Parathyroid adenoma (tissue), 2 donors: ENCODE results near the gene NAALADL2.

Experiments
- H2AFZ ChIP-seq: fragments of 300-600 bp; sonication (generic); one replicate; pipeline ENCODE4 v1.7.0; 2017; ENCODE audit warnings: antibody characterized with exemption, mild to moderate bottlenecking
- H3K27ac ChIP-seq: fragments of 300-600 bp; sonication (generic); one replicate; pipeline ENCODE4 v1.7.0; 2017
- H3K27me3 ChIP-seq: fragments of 300-600 bp; sonication (generic); one replicate; pipeline ENCODE4 v1.7.0; 2017; ENCODE audit warnings: low read length; ENCODE audit not compliant: control insufficient read depth, insufficient read depth
- H3K36me3 ChIP-seq: fragments of 300-600 bp; sonication (generic); one replicate; pipeline ENCODE4 v1.7.0; 2017; ENCODE audit warnings: low read length; ENCODE audit not compliant: control insufficient read depth, insufficient read depth
- H3K4me1 ChIP-seq: fragments of 300-600 bp; sonication (generic); one replicate; pipeline ENCODE4 v1.7.0; 2017; ENCODE audit warnings: control low read depth
- H3K4me2 ChIP-seq: fragments of 300-600 bp; sonication (generic); one replicate; pipeline ENCODE4 v1.7.0; 2017; ENCODE audit warnings: low read length
- H3K4me3 ChIP-seq: fragments of 300-600 bp; sonication (generic); one replicate; pipeline ENCODE4 v1.7.0; 2017; ENCODE audit warnings: low read depth, low read length
- H3K79me2 ChIP-seq: fragments of 300-600 bp; sonication (generic); one replicate; pipeline ENCODE4 v1.7.0; 2017; ENCODE audit warnings: control low read depth
- H3K9ac ChIP-seq: fragments of 300-600 bp; sonication (generic); one replicate; pipeline ENCODE4 v1.7.0; 2017; ENCODE audit warnings: mild to moderate bottlenecking
- H3K9me3 ChIP-seq: fragments of 300-600 bp; sonication (generic); one replicate; pipeline ENCODE4 v1.7.0; 2017; ENCODE audit warnings: low read length; ENCODE audit not compliant: control insufficient read depth
- TF ChIP-seq, protein P1 (sequence below): fragments of 300-600 bp; sonication (generic); IDR thresholded peaks from one replicate; pipeline ENCODE4 v1.7.0; 2017; ENCODE audit warnings: antibody characterized with exemption, mild to moderate bottlenecking
- donor health status: primary hyperparathyroidism.

NAALADL2 gene

DNA sequence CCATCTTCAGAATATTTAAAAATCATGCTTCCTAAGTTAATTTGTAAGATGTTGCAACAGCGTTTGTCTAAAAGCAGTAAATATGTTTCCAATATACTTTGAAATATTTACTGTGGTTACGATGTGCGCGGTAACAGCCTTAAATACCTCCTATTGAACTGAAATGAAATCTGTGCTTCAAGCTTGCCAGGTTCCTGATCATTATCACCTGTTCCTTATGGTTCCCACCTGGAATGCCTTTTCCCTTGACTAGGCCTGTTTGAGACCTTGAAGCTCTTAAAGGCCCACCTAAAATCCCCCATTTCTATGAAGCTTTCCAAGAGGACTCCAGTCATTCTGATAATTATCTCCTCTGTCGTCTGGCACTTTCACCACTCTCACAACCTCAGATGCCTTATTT is 146.7 kb downstream of the NAALADL2 start:
- Histone ChIP-seq H3K4me3 (no peak overlapping the region), H3K4me2 (no peak overlapping the region), H3K27me3 (no peaks in the 10 kb centered on the region), H3K9me3 (no peaks in the 10 kb centered on the region), H3K9ac (no peak overlapping the region), H3K36me3 (no peaks in the 10 kb centered on the region), H2AFZ (no peak overlapping the region), H3K4me1 (no peaks in the 10 kb centered on the region), H3K79me2 (no peaks in the 10 kb centered on the region), H3K27ac (no peak overlapping the region)
- TF ChIP-seq, protein P1, sequence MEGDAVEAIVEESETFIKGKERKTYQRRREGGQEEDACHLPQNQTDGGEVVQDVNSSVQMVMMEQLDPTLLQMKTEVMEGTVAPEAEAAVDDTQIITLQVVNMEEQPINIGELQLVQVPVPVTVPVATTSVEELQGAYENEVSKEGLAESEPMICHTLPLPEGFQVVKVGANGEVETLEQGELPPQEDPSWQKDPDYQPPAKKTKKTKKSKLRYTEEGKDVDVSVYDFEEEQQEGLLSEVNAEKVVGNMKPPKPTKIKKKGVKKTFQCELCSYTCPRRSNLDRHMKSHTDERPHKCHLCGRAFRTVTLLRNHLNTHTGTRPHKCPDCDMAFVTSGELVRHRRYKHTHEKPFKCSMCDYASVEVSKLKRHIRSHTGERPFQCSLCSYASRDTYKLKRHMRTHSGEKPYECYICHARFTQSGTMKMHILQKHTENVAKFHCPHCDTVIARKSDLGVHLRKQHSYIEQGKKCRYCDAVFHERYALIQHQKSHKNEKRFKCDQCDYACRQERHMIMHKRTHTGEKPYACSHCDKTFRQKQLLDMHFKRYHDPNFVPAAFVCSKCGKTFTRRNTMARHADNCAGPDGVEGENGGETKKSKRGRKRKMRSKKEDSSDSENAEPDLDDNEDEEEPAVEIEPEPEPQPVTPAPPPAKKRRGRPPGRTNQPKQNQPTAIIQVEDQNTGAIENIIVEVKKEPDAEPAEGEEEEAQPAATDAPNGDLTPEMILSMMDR, result no peak

DNA sequence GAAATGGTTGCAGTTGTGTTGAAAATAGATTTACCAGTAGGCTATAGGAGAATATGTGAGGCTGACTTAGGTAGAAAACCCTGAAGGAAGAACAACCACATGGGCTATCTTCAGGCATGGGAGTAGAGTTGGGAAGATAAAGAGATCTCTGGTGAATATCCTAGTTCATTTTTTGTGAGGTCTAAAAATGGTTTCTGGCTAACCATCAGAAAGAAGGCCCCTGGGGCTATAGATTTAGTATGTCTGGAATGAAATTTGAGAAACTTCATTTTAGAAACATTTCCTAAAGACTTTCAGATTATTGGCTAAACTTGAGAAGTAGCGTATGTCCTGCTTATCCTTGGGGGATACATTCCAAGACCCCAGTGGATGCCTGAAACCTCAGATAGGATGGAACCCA is 148.2 kb downstream of the NAALADL2 start:
- Histone ChIP-seq H3K27ac (no peak overlapping the region), H3K9ac (no peak overlapping the region), H3K9me3 (no peaks in the 10 kb centered on the region), H3K4me3 (no peak overlapping the region), H3K27me3 (no peaks in the 10 kb centered on the region), H3K4me2 (no peak overlapping the region), H3K79me2 (no peaks in the 10 kb centered on the region), H3K36me3 (no peaks in the 10 kb centered on the region), H2AFZ (no peak overlapping the region), H3K4me1 (no peaks in the 10 kb centered on the region)
- TF ChIP-seq, protein P1, result no peak

DNA sequence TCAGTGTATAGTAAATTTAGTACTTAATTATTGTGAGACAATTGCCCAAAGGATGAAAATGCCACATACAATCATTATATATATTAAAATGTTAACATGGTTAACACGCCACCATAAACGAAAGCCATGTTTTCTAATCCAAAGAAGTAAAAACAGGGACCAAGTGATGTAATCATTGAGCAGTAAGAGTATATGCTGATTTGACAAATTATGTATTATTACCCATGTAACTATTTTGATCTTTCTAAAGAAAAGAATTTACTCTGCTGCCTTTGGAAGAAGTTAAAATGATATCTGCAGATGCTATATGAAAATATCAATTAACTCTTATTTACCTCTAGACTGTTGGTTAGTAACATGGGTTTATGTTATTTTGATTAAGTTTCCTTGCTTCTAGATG is 150.2 kb downstream of the NAALADL2 start:
- Histone ChIP-seq H3K27ac (no peak overlapping the region), H3K9ac (no peak overlapping the region), H3K79me2 (no peaks in the 10 kb centered on the region), H3K27me3 (no peaks in the 10 kb centered on the region), H3K4me2 (no peak overlapping the region), H2AFZ (no peak overlapping the region), H3K9me3 (no peaks in the 10 kb centered on the region), H3K4me1 (no peaks in the 10 kb centered on the region), H3K36me3 (no peaks in the 10 kb centered on the region), H3K4me3 (no peak overlapping the region)
- TF ChIP-seq, protein P1, result no peak

DNA sequence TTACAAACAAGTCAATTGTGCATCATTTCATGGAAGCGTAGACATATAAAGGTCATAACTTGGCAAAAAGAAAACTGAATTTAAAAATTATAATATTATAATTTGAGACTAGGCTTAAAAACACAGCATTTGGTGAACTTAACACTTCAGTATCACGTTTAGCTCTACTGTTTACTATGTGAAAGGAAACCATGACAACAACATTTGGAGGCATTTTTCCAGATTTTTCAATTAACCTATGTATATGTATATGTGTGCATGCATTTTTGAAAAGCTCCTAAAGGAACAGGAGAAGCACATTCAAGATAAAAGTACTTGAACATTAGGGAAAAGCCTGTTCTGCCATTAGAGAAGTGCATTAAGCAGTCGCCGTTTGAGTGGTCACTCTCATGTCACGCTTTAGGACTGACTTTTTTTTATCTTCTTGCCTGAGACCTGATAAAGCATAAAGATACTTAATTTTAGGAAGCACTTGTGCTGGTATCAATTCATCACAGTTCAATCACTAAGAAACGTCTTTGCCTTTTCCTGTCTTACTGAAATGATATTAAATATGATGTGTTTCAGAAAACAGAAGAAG is 156.0 kb downstream of the NAALADL2 start:
- H3K79me2 ChIP-seq, result no peaks in the 10 kb centered on the region
- no peak overlapping the region for H3K4me2 ChIP-seq
- no peaks in the 10 kb centered on the region for H3K9me3 ChIP-seq
- H3K36me3 ChIP-seq, result no peaks in the 10 kb centered on the region
- H3K27ac ChIP-seq, result no peak overlapping the region
- no peak overlapping the region for H3K9ac ChIP-seq
- TF ChIP-seq, protein P1, result no peak
- H3K27me3 ChIP-seq, result no peaks in the 10 kb centered on the region
- H2AFZ ChIP-seq, result no peak overlapping the region
- no peak overlapping the region for H3K4me3 ChIP-seq
- H3K4me1 ChIP-seq, result no peaks in the 10 kb centered on the region

DNA sequence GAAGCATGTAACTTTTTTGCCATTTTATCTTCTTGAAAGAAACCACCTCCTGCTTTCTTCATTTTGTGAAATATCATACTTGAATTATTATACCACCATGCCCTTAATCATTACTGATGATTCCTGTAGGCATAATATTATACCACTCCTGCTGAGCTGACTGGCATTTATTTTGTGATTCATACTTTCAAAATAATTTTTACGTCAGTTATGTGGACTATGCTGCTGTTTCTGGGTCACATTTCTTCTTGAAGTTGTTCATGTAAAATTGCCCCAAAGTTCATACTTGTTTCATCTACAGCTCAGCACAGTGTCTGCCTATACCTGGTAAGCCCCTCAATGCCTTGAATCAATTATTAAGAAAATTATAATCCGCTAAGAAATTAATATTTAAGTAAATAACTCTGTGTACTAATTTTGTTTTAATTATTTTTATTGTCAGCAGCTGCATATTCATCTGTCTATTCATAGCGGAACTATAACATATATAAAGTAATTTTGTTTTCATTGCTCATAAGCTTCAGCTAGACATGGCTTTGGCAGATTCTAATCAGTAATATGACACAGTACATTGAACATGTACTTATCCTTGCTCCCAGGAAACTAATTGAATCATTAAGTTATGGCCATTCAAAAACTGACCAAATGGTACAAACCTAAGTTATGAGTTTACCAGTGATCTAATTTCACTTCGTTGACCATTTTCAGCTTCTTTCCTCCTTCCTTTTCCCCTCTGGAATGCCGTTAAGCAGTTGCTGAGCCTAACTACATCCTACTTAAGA is 160.0 kb downstream of the NAALADL2 start:
- no peak overlapping the region for H2AFZ ChIP-seq
- H3K36me3 ChIP-seq, result no peaks in the 10 kb centered on the region
- H3K79me2 ChIP-seq, result no peaks in the 10 kb centered on the region
- TF ChIP-seq, protein P1, result no peak
- no peaks in the 10 kb centered on the region for H3K27me3 ChIP-seq
- H3K9ac ChIP-seq, result no peak overlapping the region
- no peaks in the 10 kb centered on the region for H3K4me1 ChIP-seq
- no peak overlapping the region for H3K4me3 ChIP-seq
- no peaks in the 10 kb centered on the region for H3K9me3 ChIP-seq
- no peak overlapping the region for H3K27ac ChIP-seq
- H3K4me2 ChIP-seq, result no peak overlapping the region
